CD4-positive, alpha-beta T cell (primary cell): Measurements from ENCODE around the gene NPR3. TPM values are rescaled to one million over a fixed set of nuclear protein-coding genes. Genes with fewer than 3 reads are reported as not detected.

Experiments used
- ATAC-seq: fragments of 200-7000 bp; cut with Tn5 transposase; one replicate; pipeline ENCODE4 v1.10.0; 2022; ENCODE audit warnings: mild to moderate bottlenecking; ENCODE audit not compliant: poor library complexity
- CTCF ChIA-PET: fragments of 350-600 bp; sonication (Branson Sonifier 250); formaldehyde crosslinking; loops from one replicate; lab custom pipeline; 2021; ENCODE audit warnings: antibody characterized with exemption, inconsistent platforms; lab: Charles Lee
- POLR2A ChIA-PET: fragments of 350-600 bp; sonication (Branson Sonifier 250); formaldehyde crosslinking; loops from one replicate; lab custom pipeline; 2021; ENCODE audit warnings: antibody characterized with exemption, inconsistent platforms; lab: Charles Lee
- DNase-seq, 14 experiments: peaks; one replicate each; pipeline ENCODE4 v3.0.0-alpha.2; 2013 to 2020; ENCODE audit warnings: mixed read lengths in 2 of 14
- H3K27ac ChIP-seq, 2 donors: one replicate each; pipeline versions ENCODE4 v1.5.1 to v1.7.0; 2013; ENCODE audit warnings: low read length in 2 of 2, low read depth in 1 of 2, mild to moderate bottlenecking in 1 of 2
- H3K27me3 ChIP-seq, 2 experiments: 1 replicate in 1 of 2; 2 replicates in 1 of 2; pipeline versions ENCODE4 v1.6.1 to v1.7.0; 2013; ENCODE audit warnings: low read length in 2 of 2, control low read depth in 1 of 2, mild to moderate bottlenecking in 1 of 2, moderate library complexity in 1 of 2; ENCODE audit not compliant: insufficient read depth in 2 of 2, control insufficient read depth in 1 of 2
- H3K36me3 ChIP-seq: one replicate; pipeline ENCODE4 v1.6.1; 2013; ENCODE audit warnings: low read length, control low read depth; ENCODE audit not compliant: insufficient read depth
- H3K4me1 ChIP-seq: one replicate; pipeline ENCODE4 v1.6.1; 2013; ENCODE audit warnings: low read length, control low read depth; ENCODE audit not compliant: insufficient read depth
- H3K4me3 ChIP-seq: one replicate; pipeline ENCODE4 v1.5.1; 2013; ENCODE audit warnings: mild to moderate bottlenecking, low read length, moderate library complexity
- H3K9me3 ChIP-seq, 2 experiments: 1 replicate in 1 of 2; 2 replicates in 1 of 2; pipeline versions ENCODE4 v1.6.1 to v1.7.0; 2013; ENCODE audit warnings: low read length in 2 of 2, mild to moderate bottlenecking in 2 of 2, control low read depth in 1 of 2, moderate library complexity in 1 of 2; ENCODE audit not compliant: control insufficient read depth in 1 of 2, insufficient read depth in 1 of 2
- H3K27ac Mint-ChIP-seq: one replicate; pipeline ENCODE4 v1.8.0; 2020; ENCODE audit warnings: mixed read lengths
- H3K27me3 Mint-ChIP-seq: one replicate; pipeline ENCODE4 v1.8.0; 2021; ENCODE audit warnings: mixed read lengths
- H3K36me3 Mint-ChIP-seq: one replicate; pipeline ENCODE4 v1.8.0; 2021; ENCODE audit warnings: low read depth, mixed read lengths
- H3K4me1 Mint-ChIP-seq: one replicate; pipeline ENCODE4 v1.8.0; 2021; ENCODE audit warnings: low read depth, mixed read lengths
- H3K4me3 Mint-ChIP-seq: one replicate; pipeline ENCODE4 v1.8.0; 2020; ENCODE audit warnings: mild to moderate bottlenecking, mixed read lengths
- H3K9me3 Mint-ChIP-seq: one replicate; pipeline ENCODE4 v1.8.0; 2020; ENCODE audit warnings: mixed read lengths
- CTCF ChIP-seq: fragments of 200-600 bp; IDR thresholded peaks from one replicate; pipeline ENCODE4 v1.8.0; 2022; ENCODE audit warnings: antibody characterized with exemption, mild to moderate bottlenecking
- intact Hi-C, 2 experiments: fragments of 100-400 bp; cut with DNase I in 1 of 2; cut with micrococcal nuclease in 1 of 2; formaldehyde crosslinking; loops; one replicate each; pipeline versions ENCODE4 v1.15.1 to v1.9.0; 2023 to 2025; cut with DNase I, micrococcal nuclease
- total RNA-seq, 174 experiments: library from RNA in 2 of 174; stranded (reverse) in 2 of 174; gene quantifications; one replicate each; pipeline ENCODE4 v1.2.3 and lab custom pipeline; 2021 to 2026

NPR3 gene
- total RNA-seq, 2 experiments from 2014 or later = not detected

DNA sequence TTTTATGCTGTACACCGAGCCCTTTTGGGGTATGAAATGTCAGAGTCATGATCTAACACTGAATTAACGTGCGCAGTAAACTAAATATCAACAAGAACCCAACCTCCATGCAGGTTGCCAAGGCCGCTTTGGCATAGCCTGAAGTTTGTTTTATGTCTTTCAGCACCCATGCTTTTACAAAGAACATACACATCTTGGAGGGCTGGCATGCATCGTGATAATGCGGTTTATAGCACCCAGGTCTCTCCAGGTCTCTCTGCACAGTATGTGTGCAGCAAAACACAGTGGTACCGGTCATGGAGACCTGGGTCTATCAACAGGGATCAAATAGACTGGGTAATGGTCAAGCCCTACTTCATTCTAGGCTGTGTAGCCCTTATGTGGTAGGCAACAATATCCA, 11.8 kb downstream of the NPR3 start:
- no peak for TF ChIP-seq CTCF
- ATAC-seq = no peak
- Histone ChIP-seq H3K27me3 (no peaks in the 10 kb centered on the region), H3K4me3 (no peak overlapping the region), H3K4me1 (no peaks in the 10 kb centered on the region), H3K36me3 (no peaks in the 10 kb centered on the region), H3K27ac (no peak overlapping the region), H3K9me3 (no peaks in the 10 kb centered on the region)
- ChIA-PET POLR2A (no interaction called here), CTCF (no interaction called here)
- no peak for DNase-seq
- Mint-ChIP-seq H3K36me3 (no peaks in the 10 kb centered on the region), H3K27me3 (peaks cover 22% of the 10 kb centered on the region), H3K4me1 (no peaks in the 10 kb centered on the region), H3K27ac (no peak overlapping the region), H3K9me3 (peaks cover 3% of the 10 kb centered on the region), H3K4me3 (no peak overlapping the region)
- intact Hi-C loops = no loop called here

DNA sequence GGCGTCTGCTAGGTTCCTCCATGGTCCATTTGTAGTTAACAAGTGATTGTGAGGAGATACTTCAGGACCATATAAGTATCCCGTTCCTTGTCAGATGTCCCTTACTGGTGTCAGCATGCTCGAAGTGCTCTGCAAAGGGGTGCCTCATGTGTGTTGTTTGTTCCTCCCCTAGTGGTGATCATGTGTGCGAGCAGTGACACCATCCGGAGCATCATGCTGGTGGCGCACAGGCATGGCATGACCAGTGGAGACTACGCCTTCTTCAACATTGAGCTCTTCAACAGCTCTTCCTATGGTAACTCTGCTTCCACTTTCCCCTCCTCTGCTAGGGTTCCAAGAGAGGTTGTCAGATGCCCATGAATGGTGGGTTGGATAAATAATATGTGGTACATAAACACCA, 13.4 kb downstream of the NPR3 start:
- DNase-seq (no peak), ATAC-seq (no peak)
- Histone ChIP-seq H3K27ac (no peak overlapping the region), H3K36me3 (no peaks in the 10 kb centered on the region), H3K4me3 (no peak overlapping the region), H3K9me3 (peaks cover 0 to 5% of the 10 kb centered on the region in 2 experiments), H3K27me3 (no peaks in the 10 kb centered on the region), H3K4me1 (no peaks in the 10 kb centered on the region)
- POLR2A ChIA-PET = no interaction called here
- intact Hi-C loops = no loop called here
- Mint-ChIP-seq H3K36me3 (no peaks in the 10 kb centered on the region), H3K4me3 (no peak overlapping the region), H3K27ac (no peak overlapping the region), H3K27me3 (peaks cover 22% of the 10 kb centered on the region), H3K4me1 (no peaks in the 10 kb centered on the region), H3K9me3 (peaks cover 3% of the 10 kb centered on the region)
- CTCF ChIA-PET = no interaction called here
- TF ChIP-seq CTCF = no peak

DNA sequence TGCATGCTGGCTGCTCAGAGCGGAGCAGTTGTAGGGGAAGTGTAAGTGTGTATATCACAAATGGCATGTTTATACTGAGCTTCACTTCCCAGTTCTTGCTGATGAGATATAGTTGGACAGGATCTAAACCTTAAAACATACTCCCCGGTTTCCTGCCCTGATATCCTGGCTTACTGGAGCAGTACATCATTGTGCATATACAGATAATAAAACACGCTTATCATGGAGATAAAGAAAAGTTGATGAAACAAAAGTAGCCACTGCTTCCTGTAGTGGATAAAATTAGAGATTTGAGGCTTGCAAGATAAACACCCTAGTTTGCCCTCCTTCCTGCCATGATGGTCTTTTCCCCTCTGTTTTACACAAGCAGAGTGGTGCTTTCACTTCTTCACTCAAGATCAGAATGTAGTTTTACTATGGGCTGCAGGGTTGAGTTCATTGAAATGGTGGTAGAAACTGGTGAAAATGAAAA, 15.0 kb downstream of the NPR3 start:
- Histone ChIP-seq H3K9me3 (peaks cover 0 to 5% of the 10 kb centered on the region in 2 experiments), H3K4me3 (no peak overlapping the region), H3K4me1 (no peaks in the 10 kb centered on the region), H3K27me3 (no peaks in the 10 kb centered on the region), H3K36me3 (no peaks in the 10 kb centered on the region), H3K27ac (no peak overlapping the region)
- POLR2A ChIA-PET = no interaction called here
- Mint-ChIP-seq H3K4me1 (no peaks in the 10 kb centered on the region), H3K27ac (no peak overlapping the region), H3K4me3 (no peak overlapping the region), H3K36me3 (no peaks in the 10 kb centered on the region), H3K9me3 (peaks cover 3% of the 10 kb centered on the region), H3K27me3 (peaks cover 22% of the 10 kb centered on the region)
- ATAC-seq (no peak), DNase-seq (no peak)
- CTCF ChIA-PET = no interaction called here
- no peak for TF ChIP-seq CTCF
- intact Hi-C loops = no loop called here
